Activated T-helper 1 cell treated with anti-CD3 and anti-CD28 coated beads, Interleukin-12 subunit alpha, Interleukin-12 subunit beta, Interleukin-2, Interleukin-4 antibody, amounts not matched to agents 30 ng/mL and 10 ng/mL and 1 ng/mL, durations not matched to agents 14 hours and 24 hours and 36 hours (primary cell): ENCODE data around the gene ZBTB39. TPM values are rescaled to one million over a fixed set of nuclear protein-coding genes. Genes with fewer than 3 reads are reported as not detected.
"Not testable (repeated sequence)": the region's sequence is repeated elsewhere in the genome, so short reads cannot be mapped to it uniquely, and the experiment has no call there.

Experiments used
- DNase-seq: peaks from one replicate; pipeline ENCODE4 v3.0.0; 2021; ENCODE audit warnings: low spot score
- H3K27ac Mint-ChIP-seq: one replicate; pipeline ENCODE4 v1.8.0; 2021; ENCODE audit warnings: mild to moderate bottlenecking, mixed read lengths
- H3K27me3 Mint-ChIP-seq: one replicate; pipeline ENCODE4 v1.8.0; 2022; ENCODE audit warnings: mild to moderate bottlenecking, moderate library complexity, mixed read lengths; ENCODE audit not compliant: insufficient read depth
- H3K36me3 Mint-ChIP-seq: one replicate; pipeline ENCODE4 v1.8.0; 2021; ENCODE audit warnings: low read depth, mixed read lengths
- H3K4me1 Mint-ChIP-seq: one replicate; pipeline ENCODE4 v1.8.0; 2021; ENCODE audit warnings: low read depth, mixed read lengths
- H3K4me3 Mint-ChIP-seq: one replicate; pipeline ENCODE4 v1.8.0; 2021; ENCODE audit warnings: mild to moderate bottlenecking, moderate library complexity, mixed read lengths
- H3K9me3 Mint-ChIP-seq: one replicate; pipeline ENCODE4 v1.8.0; 2021; ENCODE audit warnings: mixed read lengths
- intact Hi-C: fragments of 100-400 bp; cut with micrococcal nuclease; formaldehyde crosslinking; loops from one replicate; pipeline ENCODE4 v1.15.1; 2024
- total RNA-seq: library from RNA; stranded (reverse); gene quantifications from 2 replicates; pipeline ENCODE4 v1.2.3, GENCODE V29; 2022

ZBTB39 gene
- 10.3 and 11.2 TPM in 2 replicates for total RNA-seq

- H3K4me1 Mint-ChIP-seq, result peaks cover 47% of the 10 kb centered on the region
- peaks cover 28% of the 10 kb centered on the region for H3K36me3 Mint-ChIP-seq
- H3K27ac Mint-ChIP-seq, result peak within 1 kb of the TSS; percentile 85
- peak; percentile 65 for DNase-seq
- no peaks in the 10 kb centered on the region for H3K9me3 Mint-ChIP-seq
- intact Hi-C loops, result loop anchor here (1.0 kb wide), 1 partner anchor 249 kb away; no protein-coding TSS in a partner anchor
- peak within 1 kb of the TSS; percentile 93 for H3K4me3 Mint-ChIP-seq
- H3K27me3 Mint-ChIP-seq, result no peaks in the 10 kb centered on the region
Measured at GRCh38 chr12:57005980-57006808, at the start of gene ZBTB39. Gene ZBTB39, minus strand, starts transcription at chr12:57006546. Its CDS starts 1,629 bp downstream, at chr12:57004917.

- intact Hi-C loops, result no loop called here
- no peaks in the 10 kb centered on the region for H3K9me3 Mint-ChIP-seq
- H3K27ac Mint-ChIP-seq, result no peak overlapping the region
- H3K4me3 Mint-ChIP-seq, result no peak overlapping the region
- H3K4me1 Mint-ChIP-seq, result peaks cover 21% of the 10 kb centered on the region
- no peaks in the 10 kb centered on the region for H3K27me3 Mint-ChIP-seq
- DNase-seq, result no peak
- peaks cover 52% of the 10 kb centered on the region for H3K36me3 Mint-ChIP-seq
Measured at GRCh38 chr12:57055824-57056223, 49.5 kb upstream of the ZBTB39 start.

- intact Hi-C loops, H3K9me3 Mint-ChIP-seq, H3K4me3 Mint-ChIP-seq, H3K27me3 Mint-ChIP-seq, DNase-seq, H3K27ac Mint-ChIP-seq: not testable (repeated sequence)
- Mint-ChIP-seq H3K4me1 (peaks cover 22% of the 10 kb centered on the region), H3K36me3 (peaks cover 39% of the 10 kb centered on the region)
Measured at GRCh38 chr12:57053901-57054300, 47.6 kb upstream of the ZBTB39 start.

GRCh38 chr12:57053146-57053545 is 46.8 kb upstream of the ZBTB39 start:
- peaks cover 23% of the 10 kb centered on the region for H3K4me1 Mint-ChIP-seq
- H3K4me3 Mint-ChIP-seq, H3K9me3 Mint-ChIP-seq, H3K27ac Mint-ChIP-seq, H3K27me3 Mint-ChIP-seq, intact Hi-C loops, DNase-seq: not testable (repeated sequence)
- H3K36me3 Mint-ChIP-seq, result peaks cover 33% of the 10 kb centered on the region

- intact Hi-C loops, result no loop called here
- H3K9me3 Mint-ChIP-seq, result no peaks in the 10 kb centered on the region
- H3K4me3 Mint-ChIP-seq, result no peak overlapping the region
- DNase-seq, result no peak
- peaks cover 21% of the 10 kb centered on the region for H3K36me3 Mint-ChIP-seq
- peaks cover 37% of the 10 kb centered on the region for H3K4me1 Mint-ChIP-seq
- H3K27ac Mint-ChIP-seq, result no peak overlapping the region
- H3K27me3 Mint-ChIP-seq, result no peaks in the 10 kb centered on the region
Measured at GRCh38 chr12:57051011-57051410, 44.7 kb upstream of the ZBTB39 start.

GRCh38 chr12:57049890-57050289 is 43.5 kb upstream of the ZBTB39 start, which contains the start of gene MYO1A:
Gene MYO1A, minus strand, starts transcription at chr12:57050129. Its CDS starts 1,806 bp downstream, at chr12:57048323.
- intact Hi-C loops, result no loop called here
- no peak within 1 kb of the TSS for H3K27ac Mint-ChIP-seq
- DNase-seq, result no peak

GRCh38 chr12:57049119-57049446 is 42.7 kb upstream of the ZBTB39 start:
- no peaks in the 10 kb centered on the region for H3K9me3 Mint-ChIP-seq
- H3K27me3 Mint-ChIP-seq, result no peaks in the 10 kb centered on the region
- H3K4me1 Mint-ChIP-seq, result peaks cover 40% of the 10 kb centered on the region
- H3K27ac Mint-ChIP-seq, result no peak overlapping the region
- no peak overlapping the region for H3K4me3 Mint-ChIP-seq
- no peak for DNase-seq
- intact Hi-C loops, result no loop called here
- H3K36me3 Mint-ChIP-seq, result peaks cover 12% of the 10 kb centered on the region

More at GRCh38 chr12:57049890-57050289, 43.5 kb upstream of the ZBTB39 start, which contains the start of gene MYO1A:
- H3K36me3 Mint-ChIP-seq, result peaks cover 15% of the 10 kb centered on the region
- H3K27me3 Mint-ChIP-seq, result no peaks in the 10 kb centered on the region
- H3K4me3 Mint-ChIP-seq, result no peak within 1 kb of the TSS
- no peaks in the 10 kb centered on the region for H3K9me3 Mint-ChIP-seq
- peaks cover 40% of the 10 kb centered on the region for H3K4me1 Mint-ChIP-seq

GRCh38 chr12:57048423-57049118 is 42.2 kb upstream of the ZBTB39 start:
- Mint-ChIP-seq H3K27me3 (no peaks in the 10 kb centered on the region), H3K9me3 (no peaks in the 10 kb centered on the region), H3K4me3 (no peak overlapping the region), H3K36me3 (peaks cover 8% of the 10 kb centered on the region), H3K27ac (no peak overlapping the region), H3K4me1 (peaks cover 40% of the 10 kb centered on the region)
- no peak for DNase-seq
- intact Hi-C loops, result no loop called here

GRCh38 chr12:57047981-57048380 is 41.6 kb upstream of the ZBTB39 start:
- DNase-seq, result no peak
- peaks cover 40% of the 10 kb centered on the region for H3K4me1 Mint-ChIP-seq
- peak overlapping the region; percentile 74 for H3K27ac Mint-ChIP-seq
- no peak overlapping the region for H3K4me3 Mint-ChIP-seq
- H3K36me3 Mint-ChIP-seq, result peaks cover 5% of the 10 kb centered on the region
- no peaks in the 10 kb centered on the region for H3K9me3 Mint-ChIP-seq
- H3K27me3 Mint-ChIP-seq, result no peaks in the 10 kb centered on the region
- intact Hi-C loops, result loop anchor here (1.0 kb wide), 1 partner anchor 37 kb away; no protein-coding TSS in a partner anchor

- peaks cover 2% of the 10 kb centered on the region for H3K27me3 Mint-ChIP-seq
- H3K4me1 Mint-ChIP-seq, result peaks cover 40% of the 10 kb centered on the region
- peak overlapping the region; percentile 74 for H3K27ac Mint-ChIP-seq
- peak; percentile 49 for DNase-seq
- peak overlapping the region; percentile 34 for H3K4me3 Mint-ChIP-seq
- H3K36me3 Mint-ChIP-seq, result peaks cover 3% of the 10 kb centered on the region
- H3K9me3 Mint-ChIP-seq, result no peaks in the 10 kb centered on the region
- intact Hi-C loops, result loop anchor here (1.0 kb wide), 1 partner anchor 36 kb away; no protein-coding TSS in a partner anchor
Measured at GRCh38 chr12:57046947-57047890, 40.9 kb upstream of the ZBTB39 start.

- no peak for DNase-seq
- Mint-ChIP-seq H3K4me3 (no peak overlapping the region), H3K27ac (peak overlapping the region; percentile 31), H3K9me3 (no peaks in the 10 kb centered on the region), H3K36me3 (peaks cover 3% of the 10 kb centered on the region), H3K4me1 (peaks cover 38% of the 10 kb centered on the region), H3K27me3 (peaks cover 3% of the 10 kb centered on the region)
- intact Hi-C loops, result no loop called here
Measured at GRCh38 chr12:57046086-57046791, 39.9 kb upstream of the ZBTB39 start.

GRCh38 chr12:57044889-57045288 is 38.5 kb upstream of the ZBTB39 start:
- H3K36me3 Mint-ChIP-seq, result peaks cover 3% of the 10 kb centered on the region
- peaks cover 8% of the 10 kb centered on the region for H3K27me3 Mint-ChIP-seq
- no peak overlapping the region for H3K27ac Mint-ChIP-seq
- no peak overlapping the region for H3K4me3 Mint-ChIP-seq
- no peak for DNase-seq
- intact Hi-C loops, result no loop called here
- H3K9me3 Mint-ChIP-seq, result no peaks in the 10 kb centered on the region
- peaks cover 34% of the 10 kb centered on the region for H3K4me1 Mint-ChIP-seq
